Sigmoid colon (tissue), 4 donors: Measurements from ENCODE around the gene YES1.

ENCODE experiments used
- CTCF ChIP-seq, 4 experiments: fragments of 450-650 bp in 3 of 4; fragments of 200-600 bp in 1 of 4; IDR thresholded peaks; one replicate each; pipeline ENCODE4 v1.5.1; 2016 to 2019; ENCODE audit warnings: antibody characterized with exemption in 4 of 4, mild to moderate bottlenecking in 3 of 4, moderate library complexity in 2 of 4
- EP300 ChIP-seq, 4 donors: sonication (generic); formaldehyde crosslinking; IDR thresholded peaks; one replicate each; pipeline ENCODE4 v1.6.1; 2017; ENCODE audit warnings: antibody characterized with exemption in 4 of 4
- POLR2A ChIP-seq, 2 donors: fragments of 450-650 bp; IDR thresholded peaks; one replicate each; pipeline ENCODE4 v1.6.1; 2016; ENCODE audit warnings: antibody characterized with exemption in 2 of 2, mild to moderate bottlenecking in 2 of 2, moderate library complexity in 2 of 2

- TF ChIP-seq EP300 (IDR thresholded peaks at IDR 0.05) (no peak), CTCF (IDR thresholded peaks at IDR 0.05) (no peak), POLR2A (IDR thresholded peaks at IDR 0.05) (no peak)
Measured at GRCh38 chr18:789397-789796, 22.6 kb downstream of the YES1 start.
